ENCODE data around the gene LYST.

The LYST gene

GRCh38 chr1:235709018-235709417 lies 157.7 kb downstream of the LYST start:
- H3K27me3 ChIP-seq (ENCODE audit: control insufficient read depth in 1 of 2, insufficient read depth in 2 of 2, low read length in 2 of 2), result no peaks in the 10 kb centered on the region
- H3K9ac ChIP-seq (ENCODE audit: low read depth in 1 of 2, low read length in 2 of 2), result no peak overlapping the region
- no peaks in the 10 kb centered on the region for H3K9me3 ChIP-seq (ENCODE audit: control insufficient read depth in 1 of 2, low read length in 2 of 2)
- no peak overlapping the region for H3K4me3 ChIP-seq (ENCODE audit: low read depth in 1 of 2, low read length in 2 of 2)
- H3K27ac ChIP-seq (ENCODE audit: low read depth, low read length), result no peak overlapping the region
- peaks cover 0 to 7% of the 10 kb centered on the region in 2 donors for H3K36me3 ChIP-seq (ENCODE audit: control insufficient read depth in 1 of 2, insufficient read depth in 2 of 2, low read length in 2 of 2)
- H3K4me1 ChIP-seq (ENCODE audit: control insufficient read depth in 1 of 2, insufficient read depth in 2 of 2, low read length in 2 of 2), result no peaks in the 10 kb centered on the region

- no peaks in the 10 kb centered on the region for H3K27me3 ChIP-seq (ENCODE audit: control insufficient read depth in 1 of 2, insufficient read depth in 2 of 2, low read length in 2 of 2)
- H3K36me3 ChIP-seq (ENCODE audit: control insufficient read depth in 1 of 2, insufficient read depth in 2 of 2, low read length in 2 of 2), result peaks cover 0 to 11% of the 10 kb centered on the region in 2 donors
- H3K27ac ChIP-seq (ENCODE audit: low read depth, low read length), result no peak overlapping the region
- H3K9ac ChIP-seq (ENCODE audit: low read depth in 1 of 2, low read length in 2 of 2), result no peak overlapping the region
- no peak overlapping the region for H3K4me3 ChIP-seq (ENCODE audit: low read depth in 1 of 2, low read length in 2 of 2)
- H3K9me3 ChIP-seq (ENCODE audit: control insufficient read depth in 1 of 2, low read length in 2 of 2), result no peaks in the 10 kb centered on the region
- no peaks in the 10 kb centered on the region for H3K4me1 ChIP-seq (ENCODE audit: control insufficient read depth in 1 of 2, insufficient read depth in 2 of 2, low read length in 2 of 2)
These were observed 158.2 kb downstream of the LYST start for GRCh38 chr1:235708390-235708962.

- Histone ChIP-seq H3K36me3 (ENCODE audit: control insufficient read depth in 1 of 2, insufficient read depth in 2 of 2, low read length in 2 of 2) (peaks cover 12 to 20% of the 10 kb centered on the region in 2 donors), H3K27ac (ENCODE audit: low read depth, low read length) (no peak overlapping the region), H3K9ac (ENCODE audit: low read depth in 1 of 2, low read length in 2 of 2) (no peak overlapping the region), H3K4me1 (ENCODE audit: control insufficient read depth in 1 of 2, insufficient read depth in 2 of 2, low read length in 2 of 2) (no peaks in the 10 kb centered on the region), H3K27me3 (ENCODE audit: control insufficient read depth in 1 of 2, insufficient read depth in 2 of 2, low read length in 2 of 2) (no peaks in the 10 kb centered on the region), H3K9me3 (ENCODE audit: control insufficient read depth in 1 of 2, low read length in 2 of 2) (no peaks in the 10 kb centered on the region), H3K4me3 (ENCODE audit: low read depth in 1 of 2, low read length in 2 of 2) (no peak overlapping the region)
These were observed 163.2 kb downstream of the LYST start for GRCh38 chr1:235703506-235703905.

GRCh38 chr1:235702412-235702811 lies 164.3 kb downstream of the LYST start:
- H3K9ac ChIP-seq (ENCODE audit: low read depth in 1 of 2, low read length in 2 of 2), result no peak overlapping the region
- no peak overlapping the region for H3K27ac ChIP-seq (ENCODE audit: low read depth, low read length)
- no peaks in the 10 kb centered on the region for H3K9me3 ChIP-seq (ENCODE audit: control insufficient read depth in 1 of 2, low read length in 2 of 2)
- H3K27me3 ChIP-seq (ENCODE audit: control insufficient read depth in 1 of 2, insufficient read depth in 2 of 2, low read length in 2 of 2), result no peaks in the 10 kb centered on the region
- H3K36me3 ChIP-seq (ENCODE audit: control insufficient read depth in 1 of 2, insufficient read depth in 2 of 2, low read length in 2 of 2), result peaks cover 12 to 20% of the 10 kb centered on the region in 2 donors
- no peak overlapping the region for H3K4me3 ChIP-seq (ENCODE audit: low read depth in 1 of 2, low read length in 2 of 2)
- no peaks in the 10 kb centered on the region for H3K4me1 ChIP-seq (ENCODE audit: control insufficient read depth in 1 of 2, insufficient read depth in 2 of 2, low read length in 2 of 2)

- H3K4me1 ChIP-seq (ENCODE audit: control insufficient read depth in 1 of 2, insufficient read depth in 2 of 2, low read length in 2 of 2), result no peaks in the 10 kb centered on the region
- H3K9ac ChIP-seq (ENCODE audit: low read depth in 1 of 2, low read length in 2 of 2), result no peak overlapping the region
- no peaks in the 10 kb centered on the region for H3K9me3 ChIP-seq (ENCODE audit: control insufficient read depth in 1 of 2, low read length in 2 of 2)
- H3K27me3 ChIP-seq (ENCODE audit: control insufficient read depth in 1 of 2, insufficient read depth in 2 of 2, low read length in 2 of 2), result no peaks in the 10 kb centered on the region
- peaks cover 16 to 20% of the 10 kb centered on the region in 2 donors for H3K36me3 ChIP-seq (ENCODE audit: control insufficient read depth in 1 of 2, insufficient read depth in 2 of 2, low read length in 2 of 2)
- H3K4me3 ChIP-seq (ENCODE audit: low read depth in 1 of 2, low read length in 2 of 2), result no peak overlapping the region
- no peak overlapping the region for H3K27ac ChIP-seq (ENCODE audit: low read depth, low read length)
These were observed 169.2 kb downstream of the LYST start for GRCh38 chr1:235697508-235697907.

- Histone ChIP-seq H3K36me3 (ENCODE audit: control insufficient read depth in 1 of 2, insufficient read depth in 2 of 2, low read length in 2 of 2) (peaks cover 6 to 28% of the 10 kb centered on the region in 2 donors), H3K4me3 (ENCODE audit: low read depth in 1 of 2, low read length in 2 of 2) (no peak overlapping the region), H3K9me3 (ENCODE audit: control insufficient read depth in 1 of 2, low read length in 2 of 2) (no peaks in the 10 kb centered on the region), H3K4me1 (ENCODE audit: control insufficient read depth in 1 of 2, insufficient read depth in 2 of 2, low read length in 2 of 2) (no peaks in the 10 kb centered on the region), H3K27ac (ENCODE audit: low read depth, low read length) (no peak overlapping the region), H3K9ac (ENCODE audit: low read depth in 1 of 2, low read length in 2 of 2) (no peak overlapping the region), H3K27me3 (ENCODE audit: control insufficient read depth in 1 of 2, insufficient read depth in 2 of 2, low read length in 2 of 2) (no peaks in the 10 kb centered on the region)
These were observed 177.3 kb downstream of the LYST start for GRCh38 chr1:235689356-235689755.

- H3K27ac ChIP-seq (ENCODE audit: low read depth, low read length), result no peak overlapping the region
- H3K27me3 ChIP-seq (ENCODE audit: control insufficient read depth in 1 of 2, insufficient read depth in 2 of 2, low read length in 2 of 2), result no peaks in the 10 kb centered on the region
- H3K9me3 ChIP-seq (ENCODE audit: control insufficient read depth in 1 of 2, low read length in 2 of 2), result no peaks in the 10 kb centered on the region
- no peak overlapping the region for H3K9ac ChIP-seq (ENCODE audit: low read depth in 1 of 2, low read length in 2 of 2)
- H3K4me3 ChIP-seq (ENCODE audit: low read depth in 1 of 2, low read length in 2 of 2), result no peak overlapping the region
- peaks cover 6 to 28% of the 10 kb centered on the region in 2 donors for H3K36me3 ChIP-seq (ENCODE audit: control insufficient read depth in 1 of 2, insufficient read depth in 2 of 2, low read length in 2 of 2)
- no peaks in the 10 kb centered on the region for H3K4me1 ChIP-seq (ENCODE audit: control insufficient read depth in 1 of 2, insufficient read depth in 2 of 2, low read length in 2 of 2)
These were observed 178.6 kb downstream of the LYST start for GRCh38 chr1:235688096-235688495.

- no peak overlapping the region for H3K9ac ChIP-seq (ENCODE audit: low read depth in 1 of 2, low read length in 2 of 2)
- H3K4me1 ChIP-seq (ENCODE audit: control insufficient read depth in 1 of 2, insufficient read depth in 2 of 2, low read length in 2 of 2), result no peaks in the 10 kb centered on the region
- H3K4me3 ChIP-seq (ENCODE audit: low read depth in 1 of 2, low read length in 2 of 2), result no peak overlapping the region
- no peaks in the 10 kb centered on the region for H3K27me3 ChIP-seq (ENCODE audit: control insufficient read depth in 1 of 2, insufficient read depth in 2 of 2, low read length in 2 of 2)
- H3K9me3 ChIP-seq (ENCODE audit: control insufficient read depth in 1 of 2, low read length in 2 of 2), result no peaks in the 10 kb centered on the region
- H3K27ac ChIP-seq (ENCODE audit: low read depth, low read length), result no peak overlapping the region
- peaks cover 10 to 13% of the 10 kb centered on the region in 2 donors for H3K36me3 ChIP-seq (ENCODE audit: control insufficient read depth in 1 of 2, insufficient read depth in 2 of 2, low read length in 2 of 2)
These were observed 183.1 kb downstream of the LYST start for GRCh38 chr1:235683653-235684052.

- H3K36me3 ChIP-seq (ENCODE audit: control insufficient read depth in 1 of 2, insufficient read depth in 2 of 2, low read length in 2 of 2), result peaks cover 4 to 11% of the 10 kb centered on the region in 2 donors
- no peaks in the 10 kb centered on the region for H3K4me1 ChIP-seq (ENCODE audit: control insufficient read depth in 1 of 2, insufficient read depth in 2 of 2, low read length in 2 of 2)
- H3K9ac ChIP-seq (ENCODE audit: low read depth in 1 of 2, low read length in 2 of 2), result no peak overlapping the region
- H3K4me3 ChIP-seq (ENCODE audit: low read depth in 1 of 2, low read length in 2 of 2), result no peak overlapping the region
- no peaks in the 10 kb centered on the region for H3K9me3 ChIP-seq (ENCODE audit: control insufficient read depth in 1 of 2, low read length in 2 of 2)
- H3K27me3 ChIP-seq (ENCODE audit: control insufficient read depth in 1 of 2, insufficient read depth in 2 of 2, low read length in 2 of 2), result no peaks in the 10 kb centered on the region
- H3K27ac ChIP-seq (ENCODE audit: low read depth, low read length), result no peak overlapping the region
These were observed 184.5 kb downstream of the LYST start for GRCh38 chr1:235682216-235682615.

GRCh38 chr1:235679644-235680043 lies 187.1 kb downstream of the LYST start:
- Histone ChIP-seq H3K4me3 (ENCODE audit: low read depth in 1 of 2, low read length in 2 of 2) (no peak overlapping the region), H3K27me3 (ENCODE audit: control insufficient read depth in 1 of 2, insufficient read depth in 2 of 2, low read length in 2 of 2) (no peaks in the 10 kb centered on the region), H3K9ac (ENCODE audit: low read depth in 1 of 2, low read length in 2 of 2) (no peak overlapping the region), H3K9me3 (ENCODE audit: control insufficient read depth in 1 of 2, low read length in 2 of 2) (peaks cover 4 to 5% of the 10 kb centered on the region in 2 donors), H3K36me3 (ENCODE audit: control insufficient read depth in 1 of 2, insufficient read depth in 2 of 2, low read length in 2 of 2) (peaks cover 20 to 25% of the 10 kb centered on the region in 2 donors), H3K4me1 (ENCODE audit: control insufficient read depth in 1 of 2, insufficient read depth in 2 of 2, low read length in 2 of 2) (no peaks in the 10 kb centered on the region), H3K27ac (ENCODE audit: low read depth, low read length) (no peak overlapping the region)

- H3K4me1 ChIP-seq (ENCODE audit: control insufficient read depth in 1 of 2, insufficient read depth in 2 of 2, low read length in 2 of 2), result no peaks in the 10 kb centered on the region
- H3K27ac ChIP-seq (ENCODE audit: low read depth, low read length), result no peak overlapping the region
- no peak overlapping the region for H3K9ac ChIP-seq (ENCODE audit: low read depth in 1 of 2, low read length in 2 of 2)
- H3K4me3 ChIP-seq (ENCODE audit: low read depth in 1 of 2, low read length in 2 of 2), result no peak overlapping the region
- no peaks in the 10 kb centered on the region for H3K27me3 ChIP-seq (ENCODE audit: control insufficient read depth in 1 of 2, insufficient read depth in 2 of 2, low read length in 2 of 2)
- H3K9me3 ChIP-seq (ENCODE audit: control insufficient read depth in 1 of 2, low read length in 2 of 2), result peaks cover 4 to 5% of the 10 kb centered on the region in 2 donors
- H3K36me3 ChIP-seq (ENCODE audit: control insufficient read depth in 1 of 2, insufficient read depth in 2 of 2, low read length in 2 of 2), result peaks cover 22 to 27% of the 10 kb centered on the region in 2 donors
These were observed 187.7 kb downstream of the LYST start for GRCh38 chr1:235679005-235679404.
